Esophagus squamous epithelium (tissue), 4 donors: ENCODE measurements around the gene SPAST.

Experiments used
- CTCF ChIP-seq, 6 experiments: fragments of 450-650 bp in 4 of 6; fragments of 200-600 bp in 2 of 6; sonication (generic) in 2 of 6; IDR thresholded peaks; one replicate each; pipeline ENCODE4 v1.5.1; 2016 to 2019; ENCODE audit warnings: antibody characterized with exemption in 6 of 6, mild to moderate bottlenecking in 4 of 6, moderate library complexity in 4 of 6
- POLR2A ChIP-seq, 4 donors: fragments of 450-650 bp; IDR thresholded peaks; one replicate each; pipeline ENCODE4 v1.6.1; 2017; ENCODE audit warnings: antibody characterized with exemption in 4 of 4, mild to moderate bottlenecking in 4 of 4, moderate library complexity in 3 of 4

GRCh38 chr2:32118055-32118454 is 54.7 kb downstream of the SPAST start:
- TF ChIP-seq CTCF (IDR thresholded peaks at IDR 0.05) (no peak), POLR2A (IDR thresholded peaks at IDR 0.05) (no peak)
